ENCODE data around the gene LRG1. TPM values are rescaled to one million over a fixed set of nuclear protein-coding genes. Genes with fewer than 3 reads are reported as not detected.

LRG1 gene
- total RNA-seq, 2 donors from 2014 or later: 0.86 to 1.4 TPM

DNA sequence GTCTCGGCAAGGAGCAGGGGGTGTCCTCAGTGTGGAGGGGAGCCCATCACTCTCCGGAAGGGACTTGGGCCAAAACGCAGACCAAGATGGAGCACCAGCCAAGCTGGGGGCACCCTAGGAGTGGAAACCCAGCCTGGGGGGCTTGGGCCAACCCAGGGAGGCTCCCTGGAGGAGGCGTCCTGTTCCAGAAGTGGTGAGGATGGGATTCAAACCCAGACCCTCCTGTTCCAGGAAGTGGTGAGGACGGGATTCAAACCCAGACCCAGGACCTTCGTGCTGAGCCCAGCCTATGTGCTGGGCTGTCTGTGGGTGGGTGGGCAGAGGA, 20.7 kb downstream of the LRG1 start:
- Mint-ChIP-seq H3K36me3 (ENCODE audit: low read depth) (no peaks in the 10 kb centered on the region), H3K9me3 (peaks cover 1% of the 10 kb centered on the region), H3K27ac (no peak overlapping the region), H3K4me1 (no peaks in the 10 kb centered on the region), H3K4me3 (no peak overlapping the region), H3K27me3 (ENCODE audit: insufficient read depth) (peaks cover 29% of the 10 kb centered on the region)
- Histone ChIP-seq H3K9ac (ENCODE audit: extremely low read depth, low read length, poor library complexity, severe bottlenecking) (no peak overlapping the region), H3K9me3 (ENCODE audit: control insufficient read depth, low read length) (no peaks in the 10 kb centered on the region), H3K36me3 (ENCODE audit: control insufficient read depth, insufficient read depth, low read length) (no peaks in the 10 kb centered on the region), H3K4me1 (ENCODE audit: control insufficient read depth, insufficient read depth, low read length) (no peaks in the 10 kb centered on the region), H3K27ac (ENCODE audit: low read depth, low read length) (no peak overlapping the region), H3K27me3 (ENCODE audit: control insufficient read depth, insufficient read depth, low read length, poor library complexity, severe bottlenecking) (no peaks in the 10 kb centered on the region), H3K4me3 (ENCODE audit: low read length) (no peak overlapping the region)
- no peak for DNase-seq
- TF ChIP-seq, protein P1, sequence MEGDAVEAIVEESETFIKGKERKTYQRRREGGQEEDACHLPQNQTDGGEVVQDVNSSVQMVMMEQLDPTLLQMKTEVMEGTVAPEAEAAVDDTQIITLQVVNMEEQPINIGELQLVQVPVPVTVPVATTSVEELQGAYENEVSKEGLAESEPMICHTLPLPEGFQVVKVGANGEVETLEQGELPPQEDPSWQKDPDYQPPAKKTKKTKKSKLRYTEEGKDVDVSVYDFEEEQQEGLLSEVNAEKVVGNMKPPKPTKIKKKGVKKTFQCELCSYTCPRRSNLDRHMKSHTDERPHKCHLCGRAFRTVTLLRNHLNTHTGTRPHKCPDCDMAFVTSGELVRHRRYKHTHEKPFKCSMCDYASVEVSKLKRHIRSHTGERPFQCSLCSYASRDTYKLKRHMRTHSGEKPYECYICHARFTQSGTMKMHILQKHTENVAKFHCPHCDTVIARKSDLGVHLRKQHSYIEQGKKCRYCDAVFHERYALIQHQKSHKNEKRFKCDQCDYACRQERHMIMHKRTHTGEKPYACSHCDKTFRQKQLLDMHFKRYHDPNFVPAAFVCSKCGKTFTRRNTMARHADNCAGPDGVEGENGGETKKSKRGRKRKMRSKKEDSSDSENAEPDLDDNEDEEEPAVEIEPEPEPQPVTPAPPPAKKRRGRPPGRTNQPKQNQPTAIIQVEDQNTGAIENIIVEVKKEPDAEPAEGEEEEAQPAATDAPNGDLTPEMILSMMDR (conservative IDR thresholded peaks at IDR 0.05): no peak
- 87 to 100% methylated on average over 1 to 6 of the region's 6 CpGs for WGBS, 2 experiments (ENCODE audit: insufficient coverage in 1 of 2, insufficient read length in 1 of 2)

GRCh38 chr19:4518345-4519171, 21.3 kb downstream of the LRG1 start, which contains the start of gene PLIN4:
Gene PLIN4 (minus strand): TSS chr19:4518486. CDS start chr19:4518272, 214 bp downstream.
- Histone ChIP-seq H3K4me3 (ENCODE audit: low read length) (no peak within 1 kb of the TSS), H3K9ac (ENCODE audit: extremely low read depth, low read length, poor library complexity, severe bottlenecking) (no peak within 1 kb of the TSS), H3K27ac (ENCODE audit: low read depth, low read length) (no peak within 1 kb of the TSS), H3K36me3 (ENCODE audit: control insufficient read depth, insufficient read depth, low read length) (no peaks in the 10 kb centered on the region), H3K9me3 (ENCODE audit: control insufficient read depth, low read length) (no peaks in the 10 kb centered on the region), H3K4me1 (ENCODE audit: control insufficient read depth, insufficient read depth, low read length) (no peaks in the 10 kb centered on the region), H3K27me3 (ENCODE audit: control insufficient read depth, insufficient read depth, low read length, poor library complexity, severe bottlenecking) (no peaks in the 10 kb centered on the region)
- H3K27ac Mint-ChIP-seq: no peak within 1 kb of the TSS
- peak; percentile 77 for DNase-seq
- no peak within 1 kb of the TSS for H3K4me3 Mint-ChIP-seq
- peaks cover 1% of the 10 kb centered on the region for H3K9me3 Mint-ChIP-seq
- 90 to 94% methylated on average over 31 to 34 of the region's 34 CpGs for WGBS, 2 experiments (ENCODE audit: insufficient coverage in 1 of 2, insufficient read length in 1 of 2)
- TF ChIP-seq, protein P1 (conservative IDR thresholded peaks at IDR 0.05): no peak
- no peaks in the 10 kb centered on the region for H3K36me3 Mint-ChIP-seq (ENCODE audit: low read depth)
- H3K4me1 Mint-ChIP-seq: no peaks in the 10 kb centered on the region
- H3K27me3 Mint-ChIP-seq (ENCODE audit: insufficient read depth): peaks cover 35% of the 10 kb centered on the region

DNA sequence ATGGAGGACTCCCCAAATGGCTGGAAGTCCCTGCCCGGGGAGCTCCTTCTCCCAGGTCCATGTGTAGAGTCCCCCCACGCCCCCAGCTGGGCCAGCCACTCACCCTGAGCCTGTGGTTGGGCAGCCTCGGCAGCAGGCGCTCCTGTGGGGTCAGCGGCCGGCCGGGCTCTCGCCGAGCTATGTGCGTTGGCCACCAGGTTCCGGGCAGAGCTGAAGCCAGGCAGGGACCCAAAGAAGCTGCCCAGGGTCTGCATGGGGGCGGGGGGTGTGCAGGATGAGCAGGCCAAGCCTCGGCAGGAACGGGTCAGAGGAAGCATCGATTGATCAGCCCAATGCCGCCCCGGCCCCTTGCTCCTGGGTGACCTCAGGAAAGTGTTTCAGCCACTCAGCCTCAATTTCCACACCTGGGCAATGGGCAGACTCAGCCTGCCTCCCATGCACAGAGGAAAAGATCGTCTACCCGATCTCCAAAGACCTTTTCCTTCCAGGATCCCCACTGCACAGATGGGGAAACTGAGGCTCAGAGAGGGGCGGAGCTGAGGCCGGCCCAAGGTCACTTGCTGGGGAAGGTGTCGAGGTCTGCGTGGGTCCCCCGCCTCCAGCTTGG, 22.3 kb downstream of the LRG1 start:
- Mint-ChIP-seq H3K27ac (no peak overlapping the region), H3K27me3 (ENCODE audit: insufficient read depth) (peaks cover 37% of the 10 kb centered on the region), H3K36me3 (ENCODE audit: low read depth) (no peaks in the 10 kb centered on the region), H3K4me1 (no peaks in the 10 kb centered on the region), H3K4me3 (no peak overlapping the region), H3K9me3 (peaks cover 1% of the 10 kb centered on the region)
- no peak overlapping the region for H3K9ac ChIP-seq (ENCODE audit: extremely low read depth, low read length, poor library complexity, severe bottlenecking)
- H3K9me3 ChIP-seq (ENCODE audit: control insufficient read depth, low read length): no peaks in the 10 kb centered on the region
- H3K27me3 ChIP-seq (ENCODE audit: control insufficient read depth, insufficient read depth, low read length, poor library complexity, severe bottlenecking): no peaks in the 10 kb centered on the region
- H3K4me3 ChIP-seq (ENCODE audit: low read length): no peak overlapping the region
- WGBS, 2 experiments (ENCODE audit: insufficient coverage in 1 of 2, insufficient read length in 1 of 2): 92 to 94% methylated on average over 5 to 24 of the region's 24 CpGs
- TF ChIP-seq, protein P1 (conservative IDR thresholded peaks at IDR 0.05): no peak
- no peaks in the 10 kb centered on the region for H3K36me3 ChIP-seq (ENCODE audit: control insufficient read depth, insufficient read depth, low read length)
- H3K4me1 ChIP-seq (ENCODE audit: control insufficient read depth, insufficient read depth, low read length): no peaks in the 10 kb centered on the region
- DNase-seq: no peak
- H3K27ac ChIP-seq (ENCODE audit: low read depth, low read length): no peak overlapping the region
